Activated effector memory CD4-positive, alpha-beta T cell treated with anti-CD3 and anti-CD28 coated beads, Interleukin-2, amount 50 U/mL, for 16 hours (primary cell): ENCODE results near the gene PPP4R3A.
A peak's percentile ranks its signal among the peaks of the same experiment; 100 is the strongest.
"Not testable (repeated sequence)": the region's sequence is repeated elsewhere in the genome, so short reads cannot be mapped to it uniquely, and the experiment has no call there.

Experiments used
- DNase-seq: peaks from one replicate; pipeline ENCODE4 v3.0.0-alpha.2; 2020

The PPP4R3A gene

DNA sequence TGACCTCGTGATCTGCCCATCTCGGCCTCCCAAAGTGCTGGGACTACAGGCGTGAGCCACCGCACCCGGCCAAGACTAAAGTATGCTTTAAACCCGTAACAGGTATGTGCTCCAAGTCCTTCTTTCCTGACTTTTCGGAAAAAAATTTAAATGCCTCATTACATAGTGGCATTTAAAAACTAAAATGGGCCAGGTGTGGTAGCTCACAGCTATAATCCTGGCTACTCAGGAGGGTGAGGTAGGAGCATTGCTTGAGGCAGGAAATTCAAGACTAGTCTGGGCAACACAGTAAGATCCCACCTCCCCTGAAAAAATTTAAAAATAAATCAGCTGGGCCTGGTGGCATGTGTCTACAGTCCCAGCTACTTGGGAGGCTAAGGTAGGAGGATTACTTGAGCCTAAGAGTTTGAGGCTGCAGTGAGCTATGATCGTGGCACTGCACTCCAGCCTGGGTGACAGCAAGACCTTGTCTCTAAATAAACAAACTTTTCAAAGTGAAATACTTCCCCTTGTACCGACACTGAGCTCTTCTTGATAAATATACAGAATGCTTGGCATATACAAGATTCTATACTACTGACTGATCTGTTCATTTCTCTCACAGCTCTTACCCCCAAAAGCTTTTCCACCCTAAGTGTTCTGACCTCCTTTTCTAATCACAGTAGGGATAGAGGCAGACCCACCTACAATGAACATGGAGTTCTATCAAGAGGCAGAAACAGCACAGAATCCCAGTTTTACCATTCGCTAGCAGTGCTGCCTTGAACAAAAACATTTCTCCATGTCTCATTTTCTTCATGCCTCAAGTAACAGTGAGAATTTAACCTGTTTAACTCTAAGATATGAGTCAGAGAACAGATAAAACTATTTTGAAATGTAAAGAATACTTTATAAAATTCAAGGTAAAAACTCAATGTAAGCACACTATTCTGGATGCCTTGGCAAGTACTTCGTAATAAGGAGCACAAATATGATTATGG is 7.9 kb downstream of the PPP4R3A start:
- no peak for DNase-seq

DNA sequence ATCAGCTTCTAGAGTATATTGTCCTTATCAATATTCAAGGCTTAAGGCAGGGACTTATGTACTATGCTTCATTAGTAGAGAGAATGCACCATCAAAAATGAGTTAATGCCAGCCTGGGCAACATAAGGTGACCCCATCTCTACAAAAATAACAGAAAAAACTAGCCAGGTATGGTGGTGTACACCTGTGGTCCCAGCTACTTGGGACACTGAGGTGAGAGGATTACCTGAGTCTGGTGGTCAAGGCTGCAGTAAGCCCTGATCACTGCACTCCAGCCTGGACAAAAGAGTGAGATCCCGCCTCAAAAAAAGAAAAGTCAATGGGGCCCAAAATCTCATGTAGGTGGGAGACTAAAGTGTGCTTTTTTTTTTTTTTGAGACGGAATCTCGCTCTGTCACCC is 8.8 kb downstream of the PPP4R3A start:
- DNase-seq = no peak

DNA sequence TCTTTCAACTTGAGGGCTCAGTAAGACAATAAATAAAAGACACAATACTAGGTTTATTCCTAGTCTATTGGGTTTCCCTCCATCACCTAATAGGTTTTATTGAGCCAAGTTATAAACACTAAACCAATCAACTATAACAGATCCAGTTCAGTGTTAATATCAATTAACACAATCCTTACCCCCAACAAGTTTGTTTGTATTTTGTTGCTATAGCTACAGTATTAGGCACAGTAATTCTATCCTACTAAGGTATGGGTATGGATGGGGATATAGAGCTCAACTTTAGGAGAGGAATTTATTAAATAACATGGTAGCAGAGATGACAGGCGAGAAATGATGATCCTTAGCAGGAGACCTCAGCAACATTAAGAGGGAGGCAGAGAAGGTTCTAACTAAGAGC is 13.3 kb downstream of the PPP4R3A start:
- no peak for DNase-seq

GRCh38 chr14:91494392-91495065 is 15.6 kb downstream of the PPP4R3A start:
- DNase-seq = peak; percentile 72

GRCh38 chr14:91493169-91493568 is 16.9 kb downstream of the PPP4R3A start:
- no peak for DNase-seq

DNA sequence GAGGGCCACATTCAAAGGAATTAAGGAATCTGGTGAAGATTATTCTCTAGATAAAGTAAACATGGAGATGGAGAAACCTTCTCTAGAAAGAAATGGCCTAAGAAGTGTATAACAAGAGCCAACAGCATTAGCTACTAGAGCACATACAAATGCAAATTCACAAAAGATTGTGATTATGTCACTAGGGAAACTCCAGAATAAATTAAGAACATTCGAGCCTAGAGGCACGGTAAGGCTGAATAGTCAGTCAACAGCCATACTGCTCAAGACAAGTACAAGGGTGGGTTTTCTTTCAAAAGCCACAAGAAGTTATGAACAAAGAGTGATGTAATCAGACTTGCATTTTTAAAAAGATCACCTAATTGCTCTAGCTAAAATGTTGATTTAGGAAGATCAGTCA is 25.4 kb downstream of the PPP4R3A start:
- no peak for DNase-seq

GRCh38 chr14:91484186-91484585 is 25.9 kb downstream of the PPP4R3A start:
- DNase-seq = no peak

- no peak for DNase-seq
Measured at GRCh38 chr14:91482263-91483013, 27.7 kb downstream of the PPP4R3A start.

DNA sequence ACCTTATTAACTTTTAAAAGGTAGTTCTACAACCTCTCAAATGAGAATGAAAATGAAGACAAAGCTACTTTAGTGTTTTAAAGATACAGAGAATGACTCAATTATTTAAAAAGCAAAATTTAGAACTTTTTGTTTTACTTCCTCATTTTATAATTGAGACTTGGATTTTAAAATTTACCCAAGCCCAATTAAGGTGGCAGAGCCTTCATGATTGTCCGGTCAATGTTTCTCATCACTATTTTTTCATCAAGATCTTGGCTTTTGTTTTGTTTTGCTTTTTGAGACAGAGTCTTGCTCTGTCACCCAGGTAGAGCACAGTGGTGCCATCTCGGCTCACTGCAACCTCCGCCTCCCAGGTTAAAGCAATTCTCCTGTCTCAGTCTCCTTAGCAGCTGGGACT is 32.7 kb downstream of the PPP4R3A start:
- no peak for DNase-seq

DNA sequence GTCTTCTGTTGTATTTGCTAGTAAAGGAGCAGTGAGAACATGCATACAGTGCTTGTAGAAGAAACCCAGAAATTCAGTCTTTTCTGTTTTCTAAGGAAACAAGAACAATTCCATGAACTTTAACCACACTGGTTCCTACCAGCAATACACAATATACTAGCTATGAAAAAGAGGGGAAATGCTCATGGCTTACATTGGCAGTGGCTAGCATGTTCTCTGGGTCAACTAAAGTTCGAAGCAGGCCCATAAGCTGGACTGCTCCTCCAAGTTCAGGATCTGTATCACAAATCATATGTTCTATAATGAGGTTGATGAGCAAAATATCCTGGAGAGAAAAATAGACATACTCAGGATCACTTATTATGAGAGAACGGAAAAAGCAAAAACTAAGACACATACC is 37.1 kb downstream of the PPP4R3A start:
- DNase-seq = no peak

DNA sequence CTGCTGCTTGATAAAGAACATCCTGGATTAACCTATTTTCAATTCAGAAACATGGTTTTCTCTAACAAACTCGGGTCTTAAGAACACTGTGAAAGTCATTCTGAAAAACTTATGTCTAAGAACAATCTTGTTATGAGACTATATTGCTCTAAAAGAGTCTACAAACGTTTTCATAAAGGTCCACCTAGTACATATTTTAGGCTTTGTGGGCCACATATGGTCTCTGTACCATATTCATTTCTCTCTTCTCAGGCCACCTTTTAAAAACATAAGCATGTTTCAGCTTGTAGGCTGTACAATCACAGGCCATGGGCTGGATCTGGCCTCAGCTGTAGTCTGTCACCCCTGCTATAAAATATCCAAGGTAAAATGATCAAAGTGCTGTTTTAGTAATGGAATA is 39.9 kb downstream of the PPP4R3A start:
- DNase-seq = no peak

GRCh38 chr14:91466192-91466591 is 43.9 kb downstream of the PPP4R3A start:
- DNase-seq = no peak

DNA sequence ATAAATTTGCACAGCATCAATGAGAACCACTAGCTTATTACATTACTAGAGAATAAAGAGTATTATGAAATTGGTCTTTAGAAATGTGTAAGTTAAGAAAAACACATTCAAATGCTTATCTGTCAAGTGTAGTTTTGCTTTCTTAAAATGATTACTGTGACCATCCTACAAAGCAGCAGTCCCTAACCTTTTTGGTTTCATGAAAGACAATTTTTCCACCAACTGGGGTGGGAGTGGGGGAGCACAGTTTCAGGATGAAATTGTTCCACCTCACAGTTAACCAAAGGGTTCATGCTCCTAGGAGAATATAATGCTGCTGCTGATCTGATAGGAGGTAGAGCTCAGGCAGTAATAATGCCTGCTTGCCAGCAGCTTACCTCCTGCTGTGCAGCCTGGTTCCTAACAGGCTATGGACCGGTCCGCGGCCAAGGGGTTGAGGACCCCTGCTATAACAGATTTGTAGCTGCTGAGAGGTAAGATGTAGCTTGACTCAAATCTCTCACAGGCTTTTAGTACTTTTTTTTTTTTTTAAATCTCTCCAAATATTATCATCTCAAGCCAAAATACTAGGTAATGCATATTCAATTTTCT is 45.4 kb downstream of the PPP4R3A start:
- DNase-seq = no peak

- no peak for DNase-seq
Measured at GRCh38 chr14:91458612-91459011, 51.5 kb downstream of the PPP4R3A start.

DNA sequence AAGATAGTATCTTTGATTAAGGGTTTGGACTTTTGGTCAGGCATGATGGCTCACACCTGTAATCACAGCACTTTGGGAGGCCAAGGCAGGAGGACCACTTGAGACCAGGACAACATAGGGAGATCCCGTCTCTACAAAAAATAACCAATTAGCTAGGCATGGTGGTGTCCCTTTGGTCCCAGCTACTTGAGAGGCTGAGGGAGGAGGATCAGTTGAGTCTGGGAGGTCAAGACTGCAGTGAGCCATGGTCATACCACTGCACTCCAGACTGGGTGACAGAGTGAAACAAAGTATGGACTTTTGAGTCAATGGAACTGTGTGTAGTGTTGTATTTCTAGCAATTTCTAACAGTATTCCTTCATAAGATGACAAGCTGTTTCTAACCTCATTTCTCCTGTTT is 53.8 kb downstream of the PPP4R3A start:
- no peak for DNase-seq

DNA sequence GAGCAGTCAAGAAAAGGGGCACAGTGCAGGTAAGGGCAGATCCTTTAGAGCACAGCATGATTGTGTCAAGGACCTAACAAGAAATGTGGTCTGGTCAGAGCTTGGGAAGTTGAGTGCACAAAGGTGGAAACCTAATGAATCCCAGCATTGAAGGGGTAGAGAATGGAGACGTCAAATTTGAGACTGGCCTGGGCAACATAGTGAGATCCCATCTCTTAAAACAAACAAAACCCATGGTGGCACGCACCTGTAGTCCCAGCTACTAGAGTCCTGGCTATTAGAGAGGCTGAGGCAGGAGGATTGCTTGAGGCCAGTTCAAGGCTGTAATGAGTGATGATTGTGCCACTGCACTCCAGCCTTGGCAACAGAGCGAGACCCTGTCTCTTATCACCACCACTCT is 55.5 kb downstream of the PPP4R3A start:
- DNase-seq = no peak

- no peak for DNase-seq
Measured at GRCh38 chr14:91454155-91454554, 56.0 kb downstream of the PPP4R3A start.

DNA sequence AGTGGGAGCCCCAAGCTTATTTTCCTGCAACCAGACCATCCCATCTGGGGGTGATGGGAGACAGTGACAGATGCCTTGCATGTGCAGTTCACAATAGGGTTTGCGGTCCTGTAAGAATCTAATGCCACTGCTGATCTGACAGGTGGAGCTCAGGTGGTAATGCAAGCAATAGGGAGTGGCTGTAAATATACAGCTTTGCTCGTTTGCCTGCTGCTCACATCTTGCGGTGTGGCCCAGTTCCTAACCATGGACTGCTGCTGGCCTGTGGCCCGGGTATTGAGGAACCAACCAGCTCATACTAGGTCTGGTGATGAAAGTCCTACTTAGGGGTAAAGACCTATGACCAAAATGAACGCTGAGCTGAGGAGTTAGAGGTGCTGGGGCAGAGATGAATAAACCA is 56.4 kb downstream of the PPP4R3A start:
- no peak for DNase-seq

DNA sequence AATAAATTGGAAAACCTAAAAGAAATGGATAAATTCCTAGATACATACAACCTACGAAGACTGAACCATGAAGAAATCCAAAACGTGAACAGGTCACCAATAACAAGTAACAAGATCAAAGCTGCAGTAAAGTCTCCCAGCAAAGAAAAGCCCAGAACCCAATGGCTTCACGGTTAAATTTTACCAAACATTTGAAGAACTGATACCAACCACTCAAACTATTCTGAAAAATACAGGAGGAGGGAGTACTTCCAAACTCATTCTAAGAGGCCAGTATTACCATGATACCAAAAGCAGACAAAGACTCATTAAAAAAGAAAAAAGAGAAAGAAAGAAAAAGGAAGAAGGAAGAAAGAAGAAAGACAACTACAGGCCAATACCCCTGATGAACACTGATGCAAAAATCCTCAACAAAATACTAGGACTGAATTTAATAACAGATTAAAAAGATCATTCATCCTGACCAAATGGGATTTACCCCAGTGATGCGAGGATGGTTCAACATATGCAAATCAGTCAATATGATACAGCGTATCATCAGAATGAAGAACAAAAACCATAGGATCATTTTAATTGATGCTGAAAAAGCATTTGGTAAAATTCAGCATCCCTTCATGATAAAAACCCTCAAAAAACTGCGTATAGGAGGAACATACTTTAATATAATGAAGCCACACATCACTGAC is 65.6 kb downstream of the PPP4R3A start:
- no peak for DNase-seq

DNA sequence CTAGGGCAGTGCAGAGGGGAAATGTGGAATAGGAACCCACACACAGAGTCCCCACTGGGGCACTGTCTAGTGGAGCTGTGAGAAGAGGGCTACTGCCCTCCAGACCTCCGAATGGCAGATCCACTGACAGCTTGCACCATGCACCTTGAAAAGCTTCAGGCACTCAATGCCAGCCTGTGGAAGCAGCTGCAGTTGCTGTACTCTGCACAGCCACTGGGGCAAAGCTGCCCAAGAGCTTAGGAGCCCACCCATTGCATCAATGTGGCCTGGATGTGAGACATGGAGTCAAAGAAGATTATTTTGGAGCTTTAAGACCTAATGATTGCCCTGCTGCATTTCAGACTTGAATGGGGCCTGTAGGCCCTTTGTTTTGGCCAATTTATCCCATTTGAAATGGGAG is 70.8 kb downstream of the PPP4R3A start:
- DNase-seq = no peak

GRCh38 chr14:91438845-91439244 is 71.3 kb downstream of the PPP4R3A start:
- DNase-seq = no peak

DNA sequence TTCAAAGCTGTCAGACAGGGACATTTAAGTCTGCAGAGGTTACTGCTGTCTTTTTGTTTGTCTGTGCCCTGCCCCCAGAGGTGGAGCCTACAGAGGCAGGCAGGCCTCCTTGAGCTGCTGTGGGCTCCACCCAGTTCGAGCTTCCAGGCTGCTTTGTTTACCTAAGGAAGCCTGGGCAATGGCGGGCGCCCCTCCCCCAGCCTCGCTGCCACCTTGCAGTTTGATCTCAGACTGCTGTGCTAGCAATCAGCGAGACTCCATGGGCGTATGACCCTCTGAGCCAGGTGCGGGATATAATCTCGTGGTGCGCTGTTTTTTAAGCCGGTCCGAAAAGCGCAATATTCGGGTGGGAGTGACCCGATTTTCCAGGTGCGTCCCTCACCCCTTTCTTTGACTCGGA is 73.8 kb downstream of the PPP4R3A start:
- not testable (repeated sequence) for DNase-seq

DNA sequence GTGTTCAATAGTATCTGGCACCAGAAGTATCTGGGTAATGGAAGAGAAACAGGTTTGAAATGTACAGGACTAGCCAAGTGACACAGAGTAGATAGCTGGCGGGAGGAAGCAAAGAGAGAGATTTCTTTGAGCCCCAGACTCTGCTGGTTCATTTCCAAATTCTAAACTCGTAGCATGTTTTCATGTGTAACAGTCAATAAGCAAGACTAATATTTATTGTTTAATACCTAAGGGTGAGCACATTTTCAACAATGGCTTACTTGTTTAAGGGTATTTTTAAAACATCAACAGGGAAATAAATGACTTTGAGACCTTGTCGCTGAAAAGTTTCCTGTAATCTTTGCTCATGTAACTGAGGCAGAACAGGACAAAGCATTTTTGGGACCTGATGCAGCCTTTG is 80.7 kb downstream of the PPP4R3A start:
- DNase-seq = no peak
